Gastrocnemius medialis (tissue), 4 donors: ENCODE measurements around the gene CBR1. TPM values are rescaled to one million over a fixed set of nuclear protein-coding genes. Genes with fewer than 3 reads are reported as not detected.
A peak's percentile ranks its signal among the peaks of the same experiment; 100 is the strongest.

ENCODE experiments used
- ATAC-seq, 2 donors: fragments of 150-250 bp; one replicate each; pipeline ENCODE4 v1.9.1; 2016
- DNase-seq, 2 donors: peaks; one replicate each; pipeline ENCODE4 v3.0.0-alpha.2; 2019
- H3K27ac ChIP-seq, 4 donors: fragments of 200-600 bp; sonication (generic); 1 replicate in 1 of 4; 2 replicates in 3 of 4; pipeline ENCODE4 v1.5.1; 2016 to 2018; ENCODE audit warnings: mild to moderate bottlenecking in 2 of 4, moderate library complexity in 1 of 4
- H3K27me3 ChIP-seq, 3 donors: fragments of 200-600 bp; sonication (generic) in 2 of 3; 1 replicate in 1 of 3; 2 replicates in 2 of 3; pipeline versions ENCODE4 v1.5.1 to v1.6.0; 2016 to 2019; ENCODE audit warnings: mild to moderate bottlenecking in 1 of 3, moderate library complexity in 1 of 3
- H3K36me3 ChIP-seq, 2 donors: fragments of 200-600 bp; sonication (generic) in 1 of 2; one replicate each; pipeline ENCODE4 v1.5.1; 2017 to 2018
- H3K4me1 ChIP-seq, 2 donors: fragments of 200-600 bp; sonication (generic) in 1 of 2; one replicate each; pipeline ENCODE4 v1.5.1; 2016 to 2017; ENCODE audit warnings: mild to moderate bottlenecking in 2 of 2
- H3K4me3 ChIP-seq, 4 donors: fragments of 200-600 bp; sonication (generic) in 3 of 4; 1 replicate in 1 of 4; 2 replicates in 3 of 4; pipeline ENCODE4 v1.5.1; 2016 to 2019; ENCODE audit warnings: mild to moderate bottlenecking in 2 of 4
- H3K9me3 ChIP-seq, 3 donors: fragments of 200-600 bp; sonication (generic) in 2 of 3; 1 replicate in 1 of 3; 2 replicates in 2 of 3; pipeline ENCODE4 v1.5.1; 2016 to 2019
- POLR2A ChIP-seq, 2 donors: fragments of 450-650 bp; IDR thresholded peaks; one replicate each; pipeline ENCODE4 v1.6.1; 2017; ENCODE audit warnings: antibody characterized with exemption in 2 of 2, mild to moderate bottlenecking in 2 of 2, moderate library complexity in 2 of 2
- in situ Hi-C, 4 donors: fragments of 200-750 bp; cut with MboI; loops; one replicate each; pipeline versions ENCODE4 v1.15.0 to v1.8.0; 2017; ENCODE audit warnings: low sequenced_read_pairs in 4 of 4
- intact Hi-C: fragments of 100-400 bp; cut with DNase I; formaldehyde crosslinking; loops from one replicate; pipeline ENCODE4 v1.15.1; 2023; ENCODE audit warnings: low total_unique reads
- total RNA-seq, 4 donors: library from RNA; depleted of rRNA; stranded (reverse); fragments of >200 nt; gene quantifications; one replicate each; pipeline versions ENCODE4 v1.1.0 to v1.2.3, GENCODE V29; 2016
- TF ChIP-seq, protein P1 (sequence below), 5 experiments: fragments of 450-650 bp in 3 of 5; fragments of 200-600 bp in 2 of 5; sonication (generic) in 2 of 5; IDR thresholded peaks in 4 of 5; conservative IDR thresholded peaks in 1 of 5; 1 replicate in 4 of 5; 2 replicates in 1 of 5; pipeline ENCODE4 v1.5.1; 2016 to 2019; ENCODE audit warnings: antibody characterized with exemption in 5 of 5, mild to moderate bottlenecking in 3 of 5, moderate library complexity in 3 of 5

Gene CBR1
- total RNA-seq, 4 donors from 2014 or later = 44.8 to 73.9 (median 66.4) TPM

DNA sequence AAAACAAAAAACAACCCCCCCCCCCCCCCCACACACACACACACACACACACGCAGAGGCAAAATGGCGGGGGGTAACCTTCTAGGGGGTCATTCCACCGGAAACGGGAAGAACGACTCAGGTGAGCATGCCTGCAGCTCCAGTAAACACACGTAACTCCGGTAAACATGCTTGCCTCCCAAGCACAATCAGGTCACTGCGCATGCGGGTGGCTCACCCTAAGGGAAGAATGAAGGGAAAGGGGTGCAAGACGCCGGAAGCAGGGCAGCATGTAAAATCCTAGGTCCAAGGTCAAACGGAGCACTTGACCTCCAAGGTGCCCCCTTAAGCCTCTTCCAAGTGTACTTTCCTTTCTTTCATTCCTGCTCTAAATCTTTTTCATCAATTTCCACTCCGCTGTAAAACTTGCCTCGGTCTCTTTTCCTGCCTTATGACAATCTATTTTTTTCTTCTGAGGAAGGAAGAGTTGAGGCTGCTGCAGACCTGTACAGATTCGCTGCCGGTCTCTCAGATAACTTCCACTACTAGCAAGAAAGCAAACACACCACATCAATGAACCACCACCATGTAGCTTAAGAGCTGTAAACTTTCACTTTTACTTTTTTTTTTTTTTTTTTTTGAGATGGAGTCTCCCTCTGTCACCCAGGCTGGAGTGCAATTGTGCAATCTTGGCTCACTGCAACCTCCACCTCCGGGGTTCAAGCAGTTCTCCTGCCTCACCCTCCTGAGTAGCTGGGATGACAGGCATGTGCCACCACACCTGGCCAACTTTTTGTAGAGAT lies 44.0 kb downstream of the CBR1 start:
- in situ Hi-C loops = no loop called here
- DNase-seq = no peak

DNA sequence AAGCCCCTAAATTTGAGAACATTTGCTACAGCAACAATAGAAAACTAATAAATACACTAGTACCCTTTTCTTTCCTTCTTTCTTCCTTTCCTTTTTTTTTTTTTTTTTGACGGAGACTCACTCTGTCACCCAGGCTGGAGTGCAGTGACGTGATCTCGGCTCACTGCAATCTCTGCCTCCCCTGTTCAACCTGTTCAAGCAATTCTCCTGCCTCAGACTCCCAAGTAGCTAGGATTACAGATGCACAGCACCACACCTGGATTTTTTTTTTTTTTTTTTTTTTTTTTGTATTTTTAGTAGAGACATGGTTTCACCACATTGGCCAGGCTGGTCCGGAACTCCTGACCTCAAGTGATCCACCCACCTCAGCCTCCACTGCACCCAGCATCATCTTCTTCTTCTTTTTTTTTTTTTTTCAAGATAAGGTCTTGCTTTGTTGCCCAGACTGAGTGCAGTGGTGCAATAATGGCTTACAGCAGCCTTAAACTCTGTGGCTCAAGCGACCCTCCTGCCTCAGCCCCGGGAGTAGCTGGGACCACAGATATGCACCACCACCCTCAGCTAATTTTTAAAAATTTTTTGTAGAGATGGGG lies 45.4 kb downstream of the CBR1 start:
- DNase-seq (no peak), ATAC-seq (no peak)
- Histone ChIP-seq H3K4me1 (peaks cover 4 to 5% of the 10 kb centered on the region in 2 donors), H3K27me3 (no peaks in the 10 kb centered on the region), H3K27ac (no peak overlapping the region), H3K9me3 (no peaks in the 10 kb centered on the region), H3K4me3 (no peak overlapping the region), H3K36me3 (no peaks in the 10 kb centered on the region)
- no peak for TF ChIP-seq POLR2A (IDR thresholded peaks at IDR 0.05)
- TF ChIP-seq, protein P1, sequence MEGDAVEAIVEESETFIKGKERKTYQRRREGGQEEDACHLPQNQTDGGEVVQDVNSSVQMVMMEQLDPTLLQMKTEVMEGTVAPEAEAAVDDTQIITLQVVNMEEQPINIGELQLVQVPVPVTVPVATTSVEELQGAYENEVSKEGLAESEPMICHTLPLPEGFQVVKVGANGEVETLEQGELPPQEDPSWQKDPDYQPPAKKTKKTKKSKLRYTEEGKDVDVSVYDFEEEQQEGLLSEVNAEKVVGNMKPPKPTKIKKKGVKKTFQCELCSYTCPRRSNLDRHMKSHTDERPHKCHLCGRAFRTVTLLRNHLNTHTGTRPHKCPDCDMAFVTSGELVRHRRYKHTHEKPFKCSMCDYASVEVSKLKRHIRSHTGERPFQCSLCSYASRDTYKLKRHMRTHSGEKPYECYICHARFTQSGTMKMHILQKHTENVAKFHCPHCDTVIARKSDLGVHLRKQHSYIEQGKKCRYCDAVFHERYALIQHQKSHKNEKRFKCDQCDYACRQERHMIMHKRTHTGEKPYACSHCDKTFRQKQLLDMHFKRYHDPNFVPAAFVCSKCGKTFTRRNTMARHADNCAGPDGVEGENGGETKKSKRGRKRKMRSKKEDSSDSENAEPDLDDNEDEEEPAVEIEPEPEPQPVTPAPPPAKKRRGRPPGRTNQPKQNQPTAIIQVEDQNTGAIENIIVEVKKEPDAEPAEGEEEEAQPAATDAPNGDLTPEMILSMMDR (IDR thresholded peaks at IDR 0.05 in 4 of 5, conservative IDR thresholded peaks at IDR 0.05 in 1 of 5) = no peak
- in situ Hi-C loops (no loop called here), intact Hi-C loops (no loop called here)

More for the DNA sequence above, 44.0 kb downstream of the CBR1 start:
- H3K27me3 ChIP-seq = no peaks in the 10 kb centered on the region
- H3K9me3 ChIP-seq = no peaks in the 10 kb centered on the region
- H3K27ac ChIP-seq = peak overlapping the region in 1 of 4 donors; percentile 65
- TF ChIP-seq, protein P1 (IDR thresholded peaks at IDR 0.05 in 4 of 5, conservative IDR thresholded peaks at IDR 0.05 in 1 of 5) = no peak
- TF ChIP-seq POLR2A (IDR thresholded peaks at IDR 0.05) = no peak
- H3K4me3 ChIP-seq = peak overlapping the region in 1 of 4 donors; percentile 55
- intact Hi-C loops = loop anchor here (5.0 kb wide), 1 partner anchor 42 kb away; the partner anchor contains the start of gene CBR1
- peaks cover 4 to 5% of the 10 kb centered on the region in 2 donors for H3K4me1 ChIP-seq
- ATAC-seq = no peak
- H3K36me3 ChIP-seq = no peaks in the 10 kb centered on the region

DNA sequence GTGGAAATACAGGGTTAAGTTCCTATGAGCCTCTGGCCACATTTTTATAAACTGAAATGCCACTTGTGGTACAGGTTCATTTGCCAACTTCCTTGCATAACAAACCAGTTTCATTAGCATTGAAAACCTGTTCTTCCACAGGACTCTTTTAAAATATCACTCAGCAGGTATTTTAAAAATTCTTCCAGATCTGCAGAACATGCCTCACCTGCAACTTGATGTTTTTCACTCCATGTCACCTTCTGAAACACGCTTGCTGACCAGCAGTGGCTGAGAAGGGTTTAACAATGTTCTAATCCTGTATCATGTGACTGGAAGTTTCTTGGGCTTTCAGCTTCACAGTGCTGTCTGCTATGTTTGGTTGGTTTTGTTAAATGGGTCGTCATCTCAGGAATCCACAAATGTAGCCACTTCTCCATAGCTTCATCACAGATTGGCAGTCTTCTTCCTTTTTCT lies 47.5 kb downstream of the CBR1 start:
- in situ Hi-C loops (no loop called here), intact Hi-C loops (no loop called here)
- Histone ChIP-seq H3K9me3 (no peaks in the 10 kb centered on the region), H3K27me3 (no peaks in the 10 kb centered on the region), H3K27ac (no peak overlapping the region), H3K36me3 (no peaks in the 10 kb centered on the region), H3K4me3 (no peak overlapping the region), H3K4me1 (peaks cover 4 to 5% of the 10 kb centered on the region in 2 donors)
- no peak for TF ChIP-seq POLR2A (IDR thresholded peaks at IDR 0.05)
- TF ChIP-seq, protein P1 (IDR thresholded peaks at IDR 0.05 in 4 of 5, conservative IDR thresholded peaks at IDR 0.05 in 1 of 5) = no peak
- DNase-seq = no peak
- no peak for ATAC-seq

DNA sequence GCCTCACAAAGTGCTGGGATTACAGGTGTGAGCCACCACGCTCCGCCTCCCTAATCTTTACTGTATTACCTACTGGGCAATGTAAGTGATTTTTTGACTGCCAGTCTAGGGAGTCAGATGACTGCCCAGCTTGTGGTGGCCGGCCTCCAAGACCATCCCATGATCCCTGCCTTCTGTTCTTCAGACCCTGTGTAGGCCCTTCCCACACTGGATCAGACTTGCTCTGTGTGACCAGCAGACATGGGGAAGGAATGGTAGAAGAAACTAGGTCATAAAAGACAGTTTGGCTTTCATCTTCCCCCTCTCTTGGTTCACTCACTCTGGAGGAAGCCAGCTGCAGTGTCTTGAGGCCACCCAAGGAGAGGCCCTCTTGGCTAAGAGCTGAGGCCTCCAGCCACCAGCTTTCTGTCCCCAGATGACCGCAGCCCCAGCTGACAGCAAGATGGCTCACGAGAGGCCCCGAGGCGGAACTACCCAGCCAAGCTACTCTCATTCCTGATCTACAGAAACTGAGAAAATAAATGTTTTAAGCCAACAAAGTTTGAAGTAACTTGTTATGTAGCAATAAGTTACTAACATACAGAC lies 50.6 kb downstream of the CBR1 start:
- DNase-seq (peak in 1 of 2 donors; percentile 44), ATAC-seq (peak; percentile 39 to 77)
- H3K36me3 ChIP-seq = no peaks in the 10 kb centered on the region
- no peaks in the 10 kb centered on the region for H3K27me3 ChIP-seq
- in situ Hi-C loops (no loop called here), intact Hi-C loops (no loop called here)
- no peaks in the 10 kb centered on the region for H3K9me3 ChIP-seq
- no peak overlapping the region for H3K4me3 ChIP-seq
- H3K27ac ChIP-seq = peak overlapping the region in 2 of 4 donors; percentile 22 to 29
- peaks cover 0 to 1% of the 10 kb centered on the region in 2 donors for H3K4me1 ChIP-seq
- TF ChIP-seq POLR2A (IDR thresholded peaks at IDR 0.05) = no peak
- TF ChIP-seq, protein P1 (IDR thresholded peaks at IDR 0.05 in 4 of 5, conservative IDR thresholded peaks at IDR 0.05 in 1 of 5) = no peak

Other genes with a start within 250 kb of the CBR1 start
- 10 to 100 TPM in 3 of 4 donors, 1 to 10 TPM in 1; 5.9 to 21.7 (median 16.7) TPM for gene SETD4, start 9.5 kb upstream of the CBR1 start, total RNA-seq
- 1 to 10 TPM in 3 of 4 donors, under 1 TPM in 1; 0.80 to 2.9 (median 1.8) TPM for gene CBR3, start 65.1 kb downstream of the CBR1 start, total RNA-seq
- gene DOP1B, start 86.8 kb downstream of the CBR1 start, total RNA-seq = 10 to 100 TPM; 10.4 to 16.5 (median 13.5) TPM